ENCODE data around the gene RBFOX2.

RBFOX2 gene

DNA sequence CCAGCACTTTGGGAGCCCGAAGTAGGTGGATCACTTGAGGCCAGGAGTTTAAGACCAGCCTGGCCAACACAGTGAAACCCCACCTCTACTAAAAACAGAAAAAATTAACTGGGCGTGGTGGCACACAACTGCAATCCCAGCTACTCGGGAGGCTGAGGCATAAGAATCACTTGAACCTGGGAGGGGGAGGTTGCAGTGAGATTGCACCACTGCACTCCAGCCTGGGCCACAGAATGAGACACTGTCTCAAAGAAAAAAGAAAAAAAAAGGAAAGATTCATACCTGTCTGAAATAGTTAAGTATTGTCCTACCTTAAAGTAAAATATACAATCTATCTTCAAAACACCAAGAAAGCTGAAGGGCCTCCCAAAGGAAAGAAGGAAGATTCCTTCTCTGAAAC is 20.1 kb downstream of the RBFOX2 start:
- TF ChIP-seq CTCF (IDR thresholded peaks at IDR 0.05; ENCODE audit: borderline replicate concordance, insufficient read depth, low read depth, low read length): no peak

DNA sequence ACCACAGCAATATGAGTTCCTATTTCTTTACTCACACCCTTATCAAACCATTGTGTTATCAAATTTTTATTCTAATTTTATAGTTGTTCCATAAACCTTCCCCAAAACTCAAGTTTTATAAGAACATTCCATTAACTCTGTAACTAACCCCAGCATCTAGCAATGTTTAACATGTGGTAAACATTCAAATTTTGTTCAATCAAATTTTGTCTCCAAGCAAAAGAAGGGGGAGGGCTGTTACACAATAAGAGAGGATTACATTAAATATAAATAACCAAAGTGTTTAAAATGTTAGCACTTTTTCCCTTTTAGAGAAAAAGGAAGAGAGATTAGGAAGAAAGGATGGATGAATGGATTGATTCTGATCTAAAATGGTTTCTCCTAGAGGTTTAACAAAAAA is 20.5 kb downstream of the RBFOX2 start:
- no peak for TF ChIP-seq CTCF (IDR thresholded peaks at IDR 0.05; ENCODE audit: borderline replicate concordance, insufficient read depth, low read depth, low read length)
- no peak overlapping the region for H3K4me3 ChIP-seq (ENCODE audit: low read depth, low read length)

More for the DNA sequence above, 20.1 kb downstream of the RBFOX2 start:
- no peak overlapping the region for H3K4me3 ChIP-seq (ENCODE audit: low read depth, low read length)

DNA sequence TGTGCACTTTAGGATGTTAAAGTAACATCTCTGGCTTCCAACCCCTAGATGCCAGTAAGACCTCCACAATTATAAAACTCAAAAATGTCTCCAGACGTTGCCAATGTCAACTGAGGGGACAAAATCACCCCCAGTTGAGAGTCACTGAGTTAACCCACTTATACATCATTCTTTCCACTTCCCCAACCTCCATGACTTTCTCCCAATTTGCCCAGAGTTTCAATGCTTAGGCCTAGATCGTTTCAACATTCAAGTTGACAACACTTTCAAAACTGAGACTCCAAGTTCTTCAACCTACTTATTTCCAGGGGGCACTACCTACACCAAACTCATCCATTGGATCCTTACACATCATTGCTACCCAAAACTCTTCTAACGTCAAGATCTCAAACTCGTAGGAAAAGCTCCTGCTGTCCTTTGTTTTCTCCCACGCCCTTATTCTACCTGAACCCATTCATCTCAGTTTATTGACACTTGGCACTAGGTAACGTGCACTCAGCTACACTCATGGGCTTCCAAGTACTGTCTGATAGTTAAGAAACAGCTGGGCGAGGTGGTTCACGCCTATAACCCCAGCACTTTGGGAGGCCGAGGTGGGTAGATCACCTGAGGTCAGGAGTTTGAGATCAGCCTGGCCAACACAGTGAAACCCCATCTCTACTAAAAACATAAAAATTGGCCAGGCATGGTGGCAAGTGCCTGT is 24.5 kb downstream of the RBFOX2 start:
- TF ChIP-seq CTCF (IDR thresholded peaks at IDR 0.05; ENCODE audit: borderline replicate concordance, insufficient read depth, low read depth, low read length): no peak
- no peak overlapping the region for H3K4me3 ChIP-seq (ENCODE audit: low read depth, low read length)

DNA sequence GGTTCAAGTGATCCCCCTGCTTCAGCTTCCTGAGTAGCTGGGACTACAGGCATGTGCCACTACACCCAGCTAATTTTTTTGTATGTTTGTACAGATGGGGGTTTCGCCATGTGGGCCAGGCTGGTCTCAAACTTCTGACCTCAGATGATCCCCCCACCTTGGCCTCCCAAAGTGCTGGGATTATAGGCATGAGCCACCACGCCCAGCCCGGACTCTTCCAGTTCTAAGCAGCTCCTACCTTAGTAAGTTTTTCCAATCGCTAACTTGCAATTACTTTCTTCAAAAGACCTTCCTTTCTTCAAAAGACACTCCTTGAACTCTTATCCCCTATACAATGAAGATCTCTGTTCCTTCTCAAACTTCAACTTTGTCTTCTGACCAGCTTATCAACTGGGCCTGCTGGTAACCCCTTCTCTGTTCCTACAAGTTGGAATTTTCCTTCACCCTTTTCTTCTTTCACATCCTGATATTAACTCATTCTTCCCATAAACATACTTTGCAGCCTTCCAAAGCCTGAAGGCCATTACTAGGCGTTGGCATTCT is 25.8 kb downstream of the RBFOX2 start:
- TF ChIP-seq CTCF (IDR thresholded peaks at IDR 0.05; ENCODE audit: borderline replicate concordance, insufficient read depth, low read depth, low read length): no peak

GRCh38 chr22:36002084-36002483 is 26.5 kb downstream of the RBFOX2 start:
- no peak overlapping the region for H3K4me3 ChIP-seq (ENCODE audit: low read depth, low read length)
- no peak for TF ChIP-seq CTCF (IDR thresholded peaks at IDR 0.05; ENCODE audit: borderline replicate concordance, insufficient read depth, low read depth, low read length)

More for the DNA sequence above, 25.8 kb downstream of the RBFOX2 start:
- no peak overlapping the region for H3K4me3 ChIP-seq (ENCODE audit: low read depth, low read length)

GRCh38 chr22:35998748-35999147 is 29.9 kb downstream of the RBFOX2 start:
- TF ChIP-seq CTCF (IDR thresholded peaks at IDR 0.05; ENCODE audit: borderline replicate concordance, insufficient read depth, low read depth, low read length): no peak
- no peak overlapping the region for H3K4me3 ChIP-seq (ENCODE audit: low read depth, low read length)

GRCh38 chr22:35997438-35997837 is 31.2 kb downstream of the RBFOX2 start:
- no peak overlapping the region for H3K4me3 ChIP-seq (ENCODE audit: low read depth, low read length)
- TF ChIP-seq CTCF (IDR thresholded peaks at IDR 0.05; ENCODE audit: borderline replicate concordance, insufficient read depth, low read depth, low read length): no peak

All from GM12875 (cell line).